Vagina (tissue), 2 donors: ENCODE results near the gene FAM107B. TPM values are rescaled to one million over a fixed set of nuclear protein-coding genes. Genes with fewer than 3 reads are reported as not detected.

Source experiments
- DNase-seq, 2 donors: peaks; one replicate each; pipeline ENCODE4 v3.0.0-alpha.2; 2017; ENCODE audit errors: extremely low spot score in 2 of 2
- H3K27ac ChIP-seq: fragments of 200-600 bp; sonication (generic); one replicate; pipeline ENCODE4 v1.5.1; 2019
- H3K27me3 ChIP-seq: fragments of 200-600 bp; sonication (generic); one replicate; pipeline ENCODE4 v1.5.1; 2019
- H3K36me3 ChIP-seq, 2 donors: fragments of 200-600 bp; sonication (generic); one replicate each; pipeline ENCODE4 v1.5.1; 2017 to 2019
- H3K4me1 ChIP-seq: fragments of 200-600 bp; sonication (generic); one replicate; pipeline ENCODE4 v1.5.1; 2019
- H3K4me3 ChIP-seq, 2 donors: fragments of 200-600 bp; sonication (generic); 1 replicate in 1 of 2; 2 replicates in 1 of 2; pipeline ENCODE4 v1.5.1; 2016 to 2019
- H3K9me3 ChIP-seq: fragments of 200-600 bp; sonication (generic); one replicate; pipeline ENCODE4 v1.5.1; 2019
- CTCF ChIP-seq, 3 experiments: fragments of 450-650 bp in 2 of 3; fragments of 200-600 bp in 1 of 3; sonication (generic) in 1 of 3; IDR thresholded peaks; one replicate each; pipeline ENCODE4 v1.5.1; 2017 to 2019; ENCODE audit warnings: antibody characterized with exemption in 3 of 3, mild to moderate bottlenecking in 2 of 3, moderate library complexity in 2 of 3
- POLR2A ChIP-seq, 2 donors: fragments of 450-650 bp; IDR thresholded peaks; one replicate each; pipeline ENCODE4 v1.6.1; 2017; ENCODE audit warnings: antibody characterized with exemption in 2 of 2, mild to moderate bottlenecking in 2 of 2, moderate library complexity in 2 of 2
- POLR2AphosphoS5 ChIP-seq, 2 donors: sonication (generic); formaldehyde crosslinking; IDR thresholded peaks; one replicate each; pipeline ENCODE4 v1.9.0; 2017; ENCODE audit warnings: antibody characterized with exemption in 2 of 2, mild to moderate bottlenecking in 2 of 2, low read depth in 1 of 2; ENCODE audit not compliant: insufficient read depth in 1 of 2
- intact Hi-C: fragments of 100-400 bp; cut with DNase I; formaldehyde crosslinking; loops from one replicate; pipeline ENCODE4 v1.15.1; 2023
- total RNA-seq: library from RNA; depleted of rRNA; stranded (reverse); fragments of >200 nt; gene quantifications from one replicate; pipeline ENCODE4 v1.2.3, GENCODE V29; 2016

Gene FAM107B
- total RNA-seq, 1 donor from 2014 or later: 33.4 TPM

GRCh38 chr10:14772399-14772798, 2.3 kb downstream of the FAM107B start:
- no peak overlapping the region for H3K27ac ChIP-seq
- TF ChIP-seq POLR2A (IDR thresholded peaks at IDR 0.05): no peak
- no peak for TF ChIP-seq CTCF (IDR thresholded peaks at IDR 0.05)
- no peak overlapping the region for H3K4me3 ChIP-seq
- intact Hi-C loops: no loop called here
- H3K36me3 ChIP-seq: no peaks in the 10 kb centered on the region
- no peaks in the 10 kb centered on the region for H3K27me3 ChIP-seq
- DNase-seq: no peak
- no peaks in the 10 kb centered on the region for H3K4me1 ChIP-seq
- no peaks in the 10 kb centered on the region for H3K9me3 ChIP-seq

- no peaks in the 10 kb centered on the region for H3K27me3 ChIP-seq
- H3K4me3 ChIP-seq: no peak overlapping the region
- TF ChIP-seq POLR2A (IDR thresholded peaks at IDR 0.05) (no peak), POLR2AphosphoS5 (IDR thresholded peaks at IDR 0.05; ENCODE audit: insufficient read depth in 1 of 2, low read depth in 1 of 2) (no peak), CTCF (IDR thresholded peaks at IDR 0.05) (no peak)
- no peak overlapping the region for H3K27ac ChIP-seq
- intact Hi-C loops: no loop called here
- H3K4me1 ChIP-seq: no peaks in the 10 kb centered on the region
- no peaks in the 10 kb centered on the region for H3K36me3 ChIP-seq
- no peak for DNase-seq
- H3K9me3 ChIP-seq: no peaks in the 10 kb centered on the region
Observed at GRCh38 chr10:14770927-14771326, 3.8 kb downstream of the FAM107B start.

DNA sequence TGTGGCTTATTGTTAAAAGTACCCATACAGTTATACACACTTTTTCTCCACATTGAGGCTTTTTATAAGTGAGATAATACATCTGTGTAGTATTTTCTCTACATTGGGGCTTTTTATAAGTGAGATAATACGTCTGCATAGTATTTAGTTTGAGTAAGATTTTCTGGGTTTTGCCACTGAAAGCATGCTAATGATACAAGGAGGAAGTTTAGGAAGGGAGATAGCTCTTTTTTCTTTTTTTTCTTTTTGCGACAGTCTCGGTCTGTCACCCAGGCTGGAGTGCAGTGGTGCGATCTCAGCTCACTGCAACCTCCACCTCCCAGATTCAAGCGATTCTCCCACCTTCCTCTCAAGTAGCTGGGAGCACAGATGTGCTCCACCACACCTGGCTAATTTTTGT, 13.3 kb downstream of the FAM107B start:
- intact Hi-C loops: no loop called here
- no peak for TF ChIP-seq CTCF (IDR thresholded peaks at IDR 0.05)
- no peak for TF ChIP-seq POLR2AphosphoS5 (IDR thresholded peaks at IDR 0.05; ENCODE audit: insufficient read depth in 1 of 2, low read depth in 1 of 2)
- no peak for TF ChIP-seq POLR2A (IDR thresholded peaks at IDR 0.05)
- no peaks in the 10 kb centered on the region for H3K27me3 ChIP-seq
- no peak overlapping the region for H3K27ac ChIP-seq
- no peaks in the 10 kb centered on the region for H3K36me3 ChIP-seq
- no peaks in the 10 kb centered on the region for H3K9me3 ChIP-seq
- H3K4me1 ChIP-seq: no peaks in the 10 kb centered on the region
- no peak overlapping the region for H3K4me3 ChIP-seq
- no peak for DNase-seq

DNA sequence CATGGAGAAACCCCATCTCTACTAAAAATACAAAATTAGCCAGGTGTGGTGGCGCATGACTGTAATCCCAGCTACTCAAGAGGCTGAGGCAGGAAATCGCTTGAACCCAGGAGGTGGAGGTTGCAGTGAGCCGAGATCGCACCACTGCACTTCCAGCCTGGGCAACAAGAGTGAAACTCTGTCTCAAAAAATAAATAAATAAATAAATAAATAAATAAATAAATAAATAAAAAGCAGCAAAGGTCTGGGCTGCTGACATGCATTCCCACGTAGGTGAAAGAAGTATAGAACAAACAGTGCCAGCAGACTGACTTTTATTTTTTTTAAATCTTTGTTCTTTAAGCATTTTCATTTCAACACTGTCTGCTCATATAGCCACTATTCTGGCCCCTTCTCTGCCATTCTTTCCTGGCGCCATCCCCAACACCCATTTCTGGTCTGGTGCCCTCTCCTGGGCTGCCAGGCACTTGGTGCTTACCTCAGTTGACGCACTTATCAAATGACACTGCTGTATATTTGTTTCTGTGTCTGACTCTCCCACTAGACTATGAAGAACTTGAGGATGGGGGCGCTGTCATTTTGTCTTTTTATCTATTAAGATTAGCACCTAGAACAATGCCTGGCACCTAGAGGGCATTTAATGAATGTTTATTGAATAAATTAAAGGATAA, 15.6 kb downstream of the FAM107B start:
- Histone ChIP-seq H3K36me3 (no peaks in the 10 kb centered on the region), H3K4me1 (peaks cover under 1% of the 10 kb centered on the region), H3K27me3 (no peaks in the 10 kb centered on the region), H3K9me3 (no peaks in the 10 kb centered on the region), H3K4me3 (no peak overlapping the region), H3K27ac (no peak overlapping the region)
- no peak for TF ChIP-seq CTCF (IDR thresholded peaks at IDR 0.05)
- no peak for TF ChIP-seq POLR2AphosphoS5 (IDR thresholded peaks at IDR 0.05; ENCODE audit: insufficient read depth in 1 of 2, low read depth in 1 of 2)
- no peak for TF ChIP-seq POLR2A (IDR thresholded peaks at IDR 0.05)
- no peak for DNase-seq
- intact Hi-C loops: no loop called here

GRCh38 chr10:14758451-14758850, 16.2 kb downstream of the FAM107B start:
- H3K27me3 ChIP-seq: no peaks in the 10 kb centered on the region
- peaks cover 5% of the 10 kb centered on the region for H3K4me1 ChIP-seq
- TF ChIP-seq CTCF (IDR thresholded peaks at IDR 0.05): no peak
- TF ChIP-seq POLR2AphosphoS5 (IDR thresholded peaks at IDR 0.05; ENCODE audit: insufficient read depth in 1 of 2, low read depth in 1 of 2): no peak
- TF ChIP-seq POLR2A (IDR thresholded peaks at IDR 0.05): no peak
- H3K27ac ChIP-seq: no peak overlapping the region
- no peaks in the 10 kb centered on the region for H3K36me3 ChIP-seq
- H3K9me3 ChIP-seq: no peaks in the 10 kb centered on the region
- intact Hi-C loops: no loop called here
- H3K4me3 ChIP-seq: no peak overlapping the region
- no peak for DNase-seq
